Thyroid gland (tissue), 4 donors: Measurements from ENCODE around the gene ITIH2.

Experiments
- CTCF ChIP-seq, 6 experiments: fragments of 200-600 bp in 3 of 6; fragments of 450-650 bp in 3 of 6; sonication (generic) in 3 of 6; IDR thresholded peaks; one replicate each; pipeline ENCODE4 v1.5.1; 2016 to 2019; ENCODE audit warnings: antibody characterized with exemption in 6 of 6, mild to moderate bottlenecking in 2 of 6, inconsistent platforms in 1 of 6, moderate library complexity in 1 of 6
- POLR2A ChIP-seq, 2 donors: fragments of 450-650 bp; IDR thresholded peaks; one replicate each; pipeline ENCODE4 v1.6.1; 2017; ENCODE audit warnings: antibody characterized with exemption in 2 of 2, mild to moderate bottlenecking in 2 of 2, moderate library complexity in 1 of 2

DNA sequence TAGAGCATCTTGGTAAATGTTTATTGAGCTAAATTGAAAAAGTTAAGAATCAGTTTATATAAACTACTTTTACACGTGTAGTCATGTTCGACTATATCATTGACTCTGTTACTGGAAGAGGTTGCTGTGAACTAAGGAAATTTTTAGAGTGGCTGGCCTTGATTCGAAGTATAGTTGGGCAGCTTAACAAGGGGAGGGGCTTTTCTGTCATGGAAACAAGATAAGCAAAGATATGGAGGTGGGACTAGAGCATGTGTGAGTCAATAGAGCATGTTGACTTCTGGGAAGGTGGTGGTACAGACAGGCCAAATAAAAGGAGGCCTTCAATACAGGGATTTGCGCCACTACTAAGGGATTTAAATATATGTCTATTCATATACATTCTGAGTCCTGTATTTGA lies 92.5 kb downstream of the ITIH2 start:
- no peak for TF ChIP-seq CTCF (IDR thresholded peaks at IDR 0.05)
- no peak for TF ChIP-seq POLR2A (IDR thresholded peaks at IDR 0.05)
